ENCODE results near the gene TRIM61.

DNA sequence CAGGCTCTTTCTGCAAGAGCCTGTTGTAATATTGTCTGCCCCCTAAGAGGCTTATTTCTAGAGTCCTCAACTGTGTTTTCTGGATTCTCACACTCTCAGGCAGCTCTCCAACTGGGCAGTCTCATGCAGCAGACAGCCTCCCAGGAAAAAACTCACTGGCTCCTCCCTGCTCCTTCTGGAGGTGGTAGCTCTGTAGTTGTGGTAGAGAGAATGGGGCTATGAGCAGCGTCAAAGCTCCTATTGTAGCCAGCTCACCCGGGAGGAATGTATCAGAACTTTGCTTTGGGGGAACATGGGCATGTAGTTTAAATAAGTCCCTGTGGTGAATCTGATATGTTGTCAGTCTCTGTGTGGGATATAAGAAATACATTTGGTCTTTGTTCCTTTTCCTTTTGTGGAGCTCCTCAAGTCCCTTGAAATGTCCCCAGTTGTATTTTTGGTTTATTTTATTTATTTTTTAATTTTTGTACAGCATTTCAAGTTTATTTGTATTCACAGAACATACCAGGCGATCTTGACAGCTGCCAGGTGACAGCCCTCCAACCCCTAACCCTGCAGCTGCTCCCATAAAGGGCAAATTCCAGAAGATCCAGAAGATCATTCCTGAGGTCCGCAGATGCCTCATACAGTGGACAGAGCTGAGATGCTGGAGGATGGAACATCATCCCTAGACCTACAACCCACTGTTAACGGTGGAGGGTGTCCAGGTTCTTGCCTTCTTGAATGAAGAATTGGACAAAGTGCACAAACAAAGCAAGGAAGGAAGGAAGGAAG is 45.7 kb downstream of the TRIM61 start:
- TF ChIP-seq TAF1 (IDR thresholded peaks at IDR 0.05; ENCODE audit: low read depth) = no peak
- TF ChIP-seq POLR2AphosphoS5 (IDR thresholded peaks at IDR 0.05) = no peak
- no peak for TF ChIP-seq CTCF (IDR thresholded peaks at IDR 0.05; ENCODE audit: poor library complexity, severe bottlenecking)
- no peak for TF ChIP-seq REST (IDR thresholded peaks at IDR 0.05; ENCODE audit: borderline replicate concordance)
